MM.1S (cell line): ENCODE measurements around the gene MYLK4.
A peak's percentile ranks its signal among the peaks of the same experiment; 100 is the strongest.

Experiments used
- DNase-seq: peaks from one replicate; pipeline ENCODE4 v3.0.0-alpha.2; 2015
- H2AFZ ChIP-seq: fragments of 300-600 bp; sonication (generic); 2 replicates; pipeline ENCODE4 v1.6.0; 2016; ENCODE audit warnings: antibody characterized with exemption, low read length
- H3F3A ChIP-seq: fragments of 300-600 bp; sonication (generic); 2 replicates; pipeline ENCODE4 v1.6.1; 2016; ENCODE audit warnings: mild to moderate bottlenecking, antibody characterized with exemption, low read length, moderate library complexity, mixed read lengths; ENCODE audit not compliant: insufficient read depth
- H3K27ac ChIP-seq: fragments of 300-600 bp; sonication (generic); 2 replicates; pipeline ENCODE4 v1.5.1; 2016; ENCODE audit warnings: mild to moderate bottlenecking, low read length
- H3K27me3 ChIP-seq: fragments of 300-600 bp; sonication (generic); replicated peaks from 2 replicates; pipeline ENCODE4 v1.6.0; 2016; ENCODE audit warnings: low read length; ENCODE audit not compliant: insufficient read depth
- H3K36me3 ChIP-seq: fragments of 300-600 bp; sonication (generic); replicated peaks from 2 replicates; pipeline ENCODE4 v1.6.1; 2016; ENCODE audit warnings: mild to moderate bottlenecking, low read length, mixed read lengths; ENCODE audit not compliant: insufficient read depth
- H3K4me1 ChIP-seq: fragments of 300-600 bp; sonication (generic); 2 replicates; pipeline ENCODE4 v1.6.1; 2016; ENCODE audit warnings: low read length, mixed read lengths
- H3K4me2 ChIP-seq: fragments of 300-600 bp; sonication (generic); 2 replicates; pipeline ENCODE4 v1.6.0; 2016; ENCODE audit warnings: low read depth, low read length
- H3K4me3 ChIP-seq: fragments of 300-600 bp; sonication (generic); 2 replicates; pipeline ENCODE4 v1.5.1; 2016; ENCODE audit warnings: low read length, mixed read lengths
- H3K79me2 ChIP-seq: fragments of 300-600 bp; sonication (generic); 2 replicates; pipeline ENCODE4 v1.6.1; 2016; ENCODE audit warnings: mixed run types, low read length, mixed read lengths
- H3K9ac ChIP-seq: fragments of 300-600 bp; sonication (generic); 2 replicates; pipeline ENCODE4 v1.6.1; 2016; ENCODE audit warnings: low read length, mixed read lengths
- H3K9me2 ChIP-seq: fragments of 300-600 bp; sonication (generic); replicated peaks from 2 replicates; pipeline ENCODE4 v1.6.1; 2016; ENCODE audit warnings: mild to moderate bottlenecking, low read length, mixed read lengths; ENCODE audit not compliant: insufficient read depth
- H3K9me3 ChIP-seq: fragments of 300-600 bp; sonication (generic); replicated peaks from 2 replicates; pipeline ENCODE4 v1.6.1; 2016; ENCODE audit warnings: mild to moderate bottlenecking, low read length, mixed read lengths; ENCODE audit not compliant: insufficient read depth
- H4K20me1 ChIP-seq: fragments of 300-600 bp; sonication (generic); 2 replicates; pipeline ENCODE4 v1.6.1; 2016; ENCODE audit warnings: mild to moderate bottlenecking, low read length, moderate library complexity, mixed read lengths; ENCODE audit not compliant: insufficient read depth
- EZH2 ChIP-seq: fragments of 300-600 bp; sonication (generic); optimal IDR thresholded peaks from 2 replicates; pipeline ENCODE3; 2017; ENCODE audit warnings: low read depth, mild to moderate bottlenecking, antibody characterized with exemption, low read length, mixed read lengths
- EZH2phosphoT487 ChIP-seq: fragments of 300-600 bp; sonication (generic); IDR thresholded peaks from 2 replicates; pipeline ENCODE4 v1.6.1; 2018; ENCODE audit warnings: antibody characterized with exemption, low read length
- TF ChIP-seq, protein P1 (sequence below): fragments of 300-600 bp; sonication (generic); IDR thresholded peaks from 2 replicates; pipeline ENCODE4 v1.5.1; 2016; ENCODE audit warnings: antibody characterized with exemption, low read length, mixed read lengths

MYLK4 gene

DNA sequence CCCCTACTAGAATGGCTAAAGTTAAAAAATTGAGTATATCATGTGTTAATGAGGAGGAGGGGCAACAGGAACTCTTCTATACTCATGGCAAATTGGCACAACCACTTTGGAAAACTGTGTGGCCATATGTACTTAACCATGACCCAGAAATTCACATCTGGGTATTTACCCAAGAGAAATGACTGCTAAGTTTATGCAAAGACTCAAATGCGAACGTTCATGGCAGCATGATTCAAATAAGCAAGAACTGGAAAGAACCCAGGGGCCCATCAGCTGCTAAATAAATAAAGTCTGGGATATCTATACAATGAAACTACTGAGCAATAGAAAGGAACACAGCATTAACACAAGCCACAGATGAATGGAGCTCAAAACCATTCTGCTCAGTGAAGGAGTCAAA lies 107.6 kb downstream of the MYLK4 start:
- Histone ChIP-seq H3K4me2 (no peak overlapping the region), H3F3A (peaks cover 6% of the 10 kb centered on the region; the same call in 1 of the 2 replicates), H3K4me1 (peaks cover 17% of the 10 kb centered on the region), H3K9me2 (no peaks in the 10 kb centered on the region), H4K20me1 (peaks cover 10% of the 10 kb centered on the region; the same call in 1 of the 2 replicates), H3K79me2 (no peaks in the 10 kb centered on the region), H3K27ac (no peak overlapping the region), H3K4me3 (no peak overlapping the region), H3K27me3 (peaks cover 97% of the 10 kb centered on the region), H2AFZ (no peak overlapping the region), H3K36me3 (no peaks in the 10 kb centered on the region), H3K9me3 (no peaks in the 10 kb centered on the region), H3K9ac (no peak overlapping the region)
- no peak for DNase-seq
- TF ChIP-seq, protein P1, sequence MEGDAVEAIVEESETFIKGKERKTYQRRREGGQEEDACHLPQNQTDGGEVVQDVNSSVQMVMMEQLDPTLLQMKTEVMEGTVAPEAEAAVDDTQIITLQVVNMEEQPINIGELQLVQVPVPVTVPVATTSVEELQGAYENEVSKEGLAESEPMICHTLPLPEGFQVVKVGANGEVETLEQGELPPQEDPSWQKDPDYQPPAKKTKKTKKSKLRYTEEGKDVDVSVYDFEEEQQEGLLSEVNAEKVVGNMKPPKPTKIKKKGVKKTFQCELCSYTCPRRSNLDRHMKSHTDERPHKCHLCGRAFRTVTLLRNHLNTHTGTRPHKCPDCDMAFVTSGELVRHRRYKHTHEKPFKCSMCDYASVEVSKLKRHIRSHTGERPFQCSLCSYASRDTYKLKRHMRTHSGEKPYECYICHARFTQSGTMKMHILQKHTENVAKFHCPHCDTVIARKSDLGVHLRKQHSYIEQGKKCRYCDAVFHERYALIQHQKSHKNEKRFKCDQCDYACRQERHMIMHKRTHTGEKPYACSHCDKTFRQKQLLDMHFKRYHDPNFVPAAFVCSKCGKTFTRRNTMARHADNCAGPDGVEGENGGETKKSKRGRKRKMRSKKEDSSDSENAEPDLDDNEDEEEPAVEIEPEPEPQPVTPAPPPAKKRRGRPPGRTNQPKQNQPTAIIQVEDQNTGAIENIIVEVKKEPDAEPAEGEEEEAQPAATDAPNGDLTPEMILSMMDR = no peak
- TF ChIP-seq EZH2 (no peak), EZH2phosphoT487 (no peak)

DNA sequence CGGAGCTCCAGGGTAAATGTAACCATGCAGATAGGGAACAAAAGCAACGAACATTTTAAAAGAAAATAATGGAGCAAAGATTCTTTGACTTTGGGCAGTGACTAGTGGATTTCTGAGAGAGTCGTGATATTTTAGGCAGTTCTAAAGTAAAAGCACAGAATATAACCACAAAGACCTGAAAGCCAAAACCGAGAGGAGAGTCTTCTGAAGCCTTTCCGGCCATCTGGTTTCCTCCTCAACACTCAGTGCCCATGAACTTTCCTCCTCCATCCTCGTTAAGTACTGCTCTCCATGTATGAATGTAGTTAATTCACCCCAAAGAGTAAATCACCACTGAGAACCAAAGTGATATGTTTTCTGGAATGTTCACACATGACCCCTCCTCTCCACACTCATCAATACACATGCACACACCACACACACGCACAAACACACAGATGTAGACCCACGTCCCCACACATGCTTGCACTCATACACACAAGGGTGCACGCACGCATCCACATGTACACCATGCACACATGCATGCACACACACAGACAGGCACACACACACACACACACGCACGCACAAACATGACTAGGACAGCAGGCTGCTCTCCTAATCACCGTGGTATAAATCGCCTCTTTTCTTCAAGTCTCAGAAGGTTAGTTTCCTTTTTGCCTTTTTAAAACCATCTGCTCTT lies 109.5 kb downstream of the MYLK4 start:
- no peaks in the 10 kb centered on the region for H3K79me2 ChIP-seq
- H3K4me2 ChIP-seq = peak overlapping the region; percentile 56
- peaks cover 10% of the 10 kb centered on the region; the same call in 1 of the 2 replicates for H4K20me1 ChIP-seq
- H2AFZ ChIP-seq = no peak overlapping the region
- no peaks in the 10 kb centered on the region for H3K9me2 ChIP-seq
- H3K4me1 ChIP-seq = peaks cover 17% of the 10 kb centered on the region
- peaks cover 97% of the 10 kb centered on the region for H3K27me3 ChIP-seq
- H3K4me3 ChIP-seq = no peak overlapping the region
- H3K36me3 ChIP-seq = no peaks in the 10 kb centered on the region
- no peaks in the 10 kb centered on the region for H3K9me3 ChIP-seq
- DNase-seq = peak; percentile 78
- TF ChIP-seq EZH2phosphoT487 (no peak), EZH2 (no peak)
- TF ChIP-seq, protein P1 = no peak
- H3K27ac ChIP-seq = no peak overlapping the region
- no peak overlapping the region for H3K9ac ChIP-seq
- peaks cover 6% of the 10 kb centered on the region; the same call in 1 of the 2 replicates for H3F3A ChIP-seq

- Histone ChIP-seq H3K27me3 (peaks cover 97% of the 10 kb centered on the region), H3K9me3 (no peaks in the 10 kb centered on the region), H3K9me2 (no peaks in the 10 kb centered on the region), H3K9ac (no peak overlapping the region), H3K4me3 (no peak overlapping the region), H2AFZ (no peak overlapping the region), H3K27ac (no peak overlapping the region), H4K20me1 (peaks cover 10% of the 10 kb centered on the region; the same call in 1 of the 2 replicates), H3K79me2 (no peaks in the 10 kb centered on the region), H3K4me1 (peaks cover 17% of the 10 kb centered on the region), H3K4me2 (peak overlapping the region; percentile 56), H3F3A (peaks cover 6% of the 10 kb centered on the region; the same call in 1 of the 2 replicates), H3K36me3 (no peaks in the 10 kb centered on the region)
- TF ChIP-seq, protein P1 = no peak
- TF ChIP-seq EZH2phosphoT487 (no peak), EZH2 (no peak)
- DNase-seq = no peak
These were observed 110.2 kb downstream of the MYLK4 start for GRCh38 chr6:2640551-2640950.
